Kidney epithelial cell (primary cell): Measurements from ENCODE around the gene NPM1. TPM values are rescaled to one million over a fixed set of nuclear protein-coding genes. Genes with fewer than 3 reads are reported as not detected.

Experiments used
- DNase-seq: peaks from one replicate; pipeline ENCODE4 v3.0.0-alpha.2; 2010; ENCODE audit warnings: low read depth
- H3K27me3 ChIP-seq: 2 replicates; pipeline ENCODE4 v1.6.0; 2011; ENCODE audit warnings: low read length; ENCODE audit not compliant: control insufficient read depth, insufficient read depth
- H3K36me3 ChIP-seq: 2 replicates; pipeline ENCODE4 v1.5.1; 2011; ENCODE audit warnings: low read length; ENCODE audit not compliant: control insufficient read depth, insufficient read depth
- H3K4me3 ChIP-seq: 2 replicates; pipeline ENCODE4 v1.5.1; 2011; ENCODE audit warnings: low read depth, mild to moderate bottlenecking, control low read depth, low read length
- CTCF ChIP-seq: IDR thresholded peaks from 2 replicates; pipeline ENCODE4 v1.5.1; 2011; ENCODE audit warnings: mild to moderate bottlenecking, moderate library complexity, low read length, control low read depth, inconsistent platforms; ENCODE audit not compliant: insufficient read depth, poor library complexity, severe bottlenecking
- total RNA-seq: library from RNA; depleted of rRNA; stranded (reverse); fragments of >200 nt; gene quantifications from 2 replicates; pipeline ENCODE4 v1.2.3, GENCODE V29; 2015

Gene NPM1
- total RNA-seq, 1 donor from 2014 or later = 1,455 TPM

DNA sequence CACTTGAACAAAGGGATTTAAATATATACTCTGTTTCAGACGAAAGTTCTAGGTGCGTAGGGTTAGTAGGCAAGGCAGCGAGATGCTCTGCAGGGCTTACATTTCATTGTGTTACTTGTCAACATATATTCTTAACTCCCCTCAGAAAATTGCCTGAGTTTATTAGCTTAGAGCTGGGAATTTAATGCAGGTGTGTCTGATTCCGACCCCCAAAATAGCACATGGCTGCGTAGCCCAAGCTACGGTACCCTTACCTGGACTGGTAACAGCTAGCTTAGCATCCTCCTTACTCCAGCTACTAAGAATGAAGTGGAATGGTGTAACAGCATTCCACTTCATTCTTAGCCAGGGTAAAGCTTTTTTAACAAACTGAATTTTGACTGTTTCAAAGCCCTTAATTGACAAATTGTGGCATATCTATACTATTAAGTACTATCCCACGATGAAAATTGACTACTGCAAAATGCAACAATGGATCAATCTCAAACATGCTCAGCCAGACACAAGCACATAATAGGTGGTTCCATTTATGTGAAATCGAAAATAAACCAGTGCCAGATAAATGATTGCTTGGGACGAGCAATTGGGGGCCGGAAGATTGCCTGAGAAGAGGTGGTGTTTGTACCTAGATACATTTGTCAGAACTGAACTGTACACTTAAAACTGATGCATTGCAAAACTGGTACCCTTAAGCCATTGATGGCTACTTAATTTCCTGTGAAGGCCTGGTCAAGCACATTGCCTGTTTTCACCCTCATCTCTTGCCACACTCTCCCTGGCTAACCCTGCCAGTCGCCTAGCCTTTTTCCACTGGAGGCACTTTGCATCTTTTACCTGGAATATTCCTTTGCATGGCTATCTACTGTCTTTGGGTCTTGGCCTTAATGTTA is 28.8 kb downstream of the NPM1 start:
- peaks cover 3% of the 10 kb centered on the region for H3K27me3 ChIP-seq
- no peak for DNase-seq
- TF ChIP-seq CTCF = no peak
- H3K36me3 ChIP-seq = no peaks in the 10 kb centered on the region
- no peak overlapping the region for H3K4me3 ChIP-seq

DNA sequence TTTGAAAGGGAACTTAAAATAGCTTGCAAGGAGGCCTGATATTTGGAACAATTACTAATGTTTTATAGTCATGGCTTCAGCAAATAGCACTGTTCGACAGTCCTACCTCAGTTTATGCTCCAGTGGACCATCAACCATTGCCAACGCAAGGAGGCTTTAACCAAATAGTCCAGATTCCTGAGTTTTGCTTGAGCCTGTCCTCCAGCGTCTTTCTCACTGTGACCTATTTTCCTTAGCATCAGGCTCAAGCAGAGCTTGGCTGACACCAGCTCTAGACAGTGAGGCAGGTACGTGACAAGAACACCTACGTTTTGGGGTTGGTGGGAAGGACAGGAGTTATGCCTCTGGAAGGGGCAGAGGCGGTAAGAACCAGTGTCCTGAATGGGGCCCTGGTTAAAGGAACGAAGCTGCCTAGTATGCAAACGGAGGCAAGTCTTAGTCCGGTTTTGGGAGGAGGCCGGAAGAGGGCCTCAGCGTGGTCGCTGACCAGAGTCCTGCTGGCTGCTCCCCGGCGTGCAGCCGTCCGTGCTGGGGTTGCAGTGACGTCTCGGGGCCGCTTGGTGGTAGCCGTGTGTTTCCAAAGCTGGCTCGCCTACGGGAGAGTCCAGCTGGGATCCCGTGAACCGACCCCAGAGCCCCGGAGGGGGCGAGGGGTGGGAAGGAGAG is 30.8 kb downstream of the NPM1 start:
- no peaks in the 10 kb centered on the region for H3K36me3 ChIP-seq
- DNase-seq = no peak
- H3K4me3 ChIP-seq = peak overlapping the region; percentile 51
- peaks cover 3% of the 10 kb centered on the region for H3K27me3 ChIP-seq
- peak; percentile 94 for TF ChIP-seq CTCF

DNA sequence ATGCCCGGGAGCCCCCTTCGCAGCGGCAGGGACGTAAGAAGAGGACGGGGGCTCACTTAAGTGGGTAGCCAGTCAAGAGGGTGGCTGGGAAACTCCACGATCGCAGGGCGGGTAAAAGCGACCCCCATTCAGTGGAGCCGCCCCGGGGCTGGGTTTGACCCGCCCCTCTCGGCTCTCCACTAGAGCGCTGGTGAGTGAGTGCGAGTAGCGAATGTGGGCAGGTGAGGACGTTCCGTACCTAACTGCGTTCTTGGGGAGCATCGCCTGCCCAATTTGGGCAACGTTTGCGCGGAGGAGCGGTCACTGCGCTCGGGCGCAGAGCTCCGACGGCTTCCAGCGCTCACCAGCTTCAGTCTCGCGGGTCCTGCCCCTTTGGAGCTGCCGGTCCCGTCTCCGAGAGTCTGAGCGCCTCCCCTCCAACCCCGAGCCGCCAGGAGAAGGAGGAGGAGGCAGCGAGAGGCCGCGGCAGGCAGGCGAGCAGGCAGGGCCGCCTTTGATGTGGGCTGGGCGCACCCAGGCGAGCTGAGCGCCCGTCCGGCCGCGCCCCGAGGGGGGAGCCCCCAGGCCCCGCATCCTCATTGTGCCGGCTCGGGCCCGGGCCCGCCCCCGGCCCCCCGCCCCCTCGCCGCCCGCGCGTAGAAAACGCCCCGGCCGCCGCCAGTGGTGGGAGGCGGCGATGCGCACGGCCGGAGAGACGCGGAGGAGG is 31.5 kb downstream of the NPM1 start, which contains the start of gene FGF18:
Gene FGF18, plus strand, starts transcription at position 666 of the 706 bp plus-strand sequence. CDS start 553 bp downstream, outside the sequence.
- no peak for TF ChIP-seq CTCF
- Histone ChIP-seq H3K27me3 (peaks cover 3% of the 10 kb centered on the region), H3K36me3 (no peaks in the 10 kb centered on the region), H3K4me3 (peak within 1 kb of the TSS; percentile 51)
- no peak for DNase-seq

DNA sequence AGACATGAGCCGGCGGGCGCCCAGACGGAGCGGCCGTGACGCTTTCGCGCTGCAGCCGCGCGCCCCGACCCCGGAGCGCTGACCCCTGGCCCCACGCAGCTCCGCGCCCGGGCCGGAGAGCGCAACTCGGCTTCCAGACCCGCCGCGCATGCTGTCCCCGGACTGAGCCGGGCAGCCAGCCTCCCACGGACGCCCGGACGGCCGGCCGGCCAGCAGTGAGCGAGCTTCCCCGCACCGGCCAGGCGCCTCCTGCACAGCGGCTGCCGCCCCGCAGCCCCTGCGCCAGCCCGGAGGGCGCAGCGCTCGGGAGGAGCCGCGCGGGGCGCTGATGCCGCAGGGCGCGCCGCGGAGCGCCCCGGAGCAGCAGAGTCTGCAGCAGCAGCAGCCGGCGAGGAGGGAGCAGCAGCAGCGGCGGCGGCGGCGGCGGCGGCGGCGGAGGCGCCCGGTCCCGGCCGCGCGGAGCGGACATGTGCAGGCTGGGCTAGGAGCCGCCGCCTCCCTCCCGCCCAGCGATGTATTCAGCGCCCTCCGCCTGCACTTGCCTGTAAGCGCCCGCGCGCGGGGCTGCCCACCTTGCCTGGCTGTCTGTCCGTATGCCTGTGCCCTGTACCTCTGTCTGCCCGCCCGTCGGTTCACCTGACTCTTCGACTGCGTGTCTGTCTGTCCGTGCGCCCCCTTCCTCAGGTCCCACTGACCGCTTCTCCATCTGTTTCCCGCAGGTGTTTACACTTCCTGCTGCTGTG is 32.2 kb downstream of the NPM1 start:
- Histone ChIP-seq H3K27me3 (peaks cover 3% of the 10 kb centered on the region), H3K4me3 (peak overlapping the region; percentile 51), H3K36me3 (no peaks in the 10 kb centered on the region)
- no peak for DNase-seq
- TF ChIP-seq CTCF = no peak

GRCh38 chr5:171420431-171421241 is 33.0 kb downstream of the NPM1 start:
- no peak for DNase-seq
- H3K4me3 ChIP-seq = peak overlapping the region; percentile 51

More at GRCh38 chr5:171420431-171421241, 33.0 kb downstream of the NPM1 start:
- Histone ChIP-seq H3K36me3 (no peaks in the 10 kb centered on the region), H3K27me3 (peaks cover 3% of the 10 kb centered on the region)
- TF ChIP-seq CTCF = no peak
